Liver (tissue), 9 donors: ENCODE measurements around the gene DSCAM. TPM values are rescaled to one million over a fixed set of nuclear protein-coding genes. Genes with fewer than 3 reads are reported as not detected.

Experiments used
- DNase-seq: peaks from one replicate; pipeline ENCODE4 v3.0.0-alpha.2; 2017; ENCODE audit warnings: low spot score
- H3K27ac ChIP-seq, 2 donors: one replicate each; pipeline ENCODE4 v1.7.0; 2013; ENCODE audit warnings: inconsistent platforms in 2 of 2, low read length in 2 of 2, control low read depth in 1 of 2, low read depth in 1 of 2, mild to moderate bottlenecking in 1 of 2
- H3K27me3 ChIP-seq, 4 donors: one replicate each; pipeline versions ENCODE4 v1.6.1 to v1.7.0; 2013; ENCODE audit warnings: low read length in 3 of 4, inconsistent platforms in 1 of 4, mild to moderate bottlenecking in 1 of 4, moderate library complexity in 1 of 4; ENCODE audit not compliant: control insufficient read depth in 4 of 4, insufficient read depth in 4 of 4
- H3K36me3 ChIP-seq, 4 donors: one replicate each; pipeline versions ENCODE4 v1.6.1 to v1.7.0; 2013; ENCODE audit warnings: low read length in 3 of 4, mild to moderate bottlenecking in 3 of 4, low read depth in 1 of 4, moderate library complexity in 1 of 4; ENCODE audit not compliant: control insufficient read depth in 4 of 4, insufficient read depth in 3 of 4
- H3K4me1 ChIP-seq, 4 donors: one replicate each; pipeline versions ENCODE4 v1.6.1 to v1.7.0; 2013; ENCODE audit warnings: low read length in 3 of 4, mild to moderate bottlenecking in 3 of 4, moderate library complexity in 1 of 4; ENCODE audit not compliant: control insufficient read depth in 4 of 4, insufficient read depth in 4 of 4
- H3K4me3 ChIP-seq, 3 donors: one replicate each; pipeline versions ENCODE4 v1.6.1 to v1.7.0; 2013; ENCODE audit warnings: low read length in 3 of 3, control low read depth in 1 of 3, low read depth in 1 of 3, mild to moderate bottlenecking in 1 of 3
- H3K9ac ChIP-seq, 2 donors: one replicate each; pipeline ENCODE4 v1.7.0; 2013; ENCODE audit warnings: low read length in 2 of 2, mild to moderate bottlenecking in 2 of 2, moderate library complexity in 2 of 2, control low read depth in 1 of 2, low read depth in 1 of 2
- H3K9me3 ChIP-seq, 4 donors: one replicate each; pipeline versions ENCODE4 v1.6.1 to v1.7.0; 2013; ENCODE audit warnings: low read length in 3 of 4; ENCODE audit not compliant: control insufficient read depth in 4 of 4
- ATF3 ChIP-seq: IDR thresholded peaks from 2 replicates; pipeline ENCODE4 v1.6.1; 2016; ENCODE audit warnings: antibody characterized with exemption
- CTCF ChIP-seq: fragments of 150-350 bp; IDR thresholded peaks from 2 replicates; pipeline ENCODE4 v1.5.1; 2017; ENCODE audit warnings: improper control_type of control experiment, low read depth, low read length; ENCODE audit not compliant: missing input control
- EGR1 ChIP-seq, 2 donors: IDR thresholded peaks; 2 replicates each; pipeline ENCODE4 v1.6.1; 2016 to 2018; ENCODE audit warnings: antibody characterized with exemption in 2 of 2, low read depth in 2 of 2
- FOXA1 ChIP-seq: IDR thresholded peaks from 2 replicates; pipeline ENCODE4 v1.6.1; 2016; ENCODE audit warnings: antibody characterized with exemption
- FOXA2 ChIP-seq: IDR thresholded peaks from 2 replicates; pipeline ENCODE4 v1.6.1; 2016; ENCODE audit warnings: antibody characterized with exemption
- GABPA ChIP-seq, 2 donors: IDR thresholded peaks in 1 of 2; conservative IDR thresholded peaks in 1 of 2; 2 replicates each; pipeline ENCODE4 v1.6.1; 2016; ENCODE audit warnings: antibody characterized with exemption in 2 of 2, mild to moderate bottlenecking in 1 of 2, moderate library complexity in 1 of 2
- HNF4A ChIP-seq, 2 donors: conservative IDR thresholded peaks; 2 replicates each; pipeline ENCODE4 v1.6.1; 2016; ENCODE audit warnings: antibody characterized with exemption in 2 of 2, mild to moderate bottlenecking in 2 of 2
- HNF4G ChIP-seq: IDR thresholded peaks from 2 replicates; pipeline ENCODE4 v1.6.1; 2016; ENCODE audit warnings: antibody characterized with exemption
- JUND ChIP-seq, 2 donors: IDR thresholded peaks; 2 replicates each; pipeline ENCODE4 v1.6.1; 2016; ENCODE audit warnings: antibody characterized with exemption in 2 of 2
- MAX ChIP-seq: IDR thresholded peaks from 2 replicates; pipeline ENCODE4 v1.6.1; 2016; ENCODE audit warnings: antibody characterized with exemption
- NR2F2 ChIP-seq: IDR thresholded peaks from 2 replicates; pipeline ENCODE4 v1.6.1; 2016; ENCODE audit warnings: antibody characterized with exemption
- RAD21 ChIP-seq, 2 donors: IDR thresholded peaks; 2 replicates each; pipeline ENCODE4 v1.6.1; 2016; ENCODE audit warnings: antibody characterized with exemption in 2 of 2, mild to moderate bottlenecking in 2 of 2
- REST ChIP-seq: IDR thresholded peaks from 2 replicates; pipeline ENCODE4 v1.6.1; 2016; ENCODE audit warnings: antibody characterized with exemption, mild to moderate bottlenecking
- RXRA ChIP-seq, 2 donors: IDR thresholded peaks; 2 replicates each; pipeline ENCODE4 v1.6.1; 2017 to 2018; ENCODE audit warnings: antibody characterized with exemption in 2 of 2, mild to moderate bottlenecking in 1 of 2
- SP1 ChIP-seq: IDR thresholded peaks from 2 replicates; pipeline ENCODE4 v1.6.1; 2018; ENCODE audit warnings: antibody characterized with exemption, mild to moderate bottlenecking
- TAF1 ChIP-seq: conservative IDR thresholded peaks from 2 replicates; pipeline ENCODE4 v1.6.1; 2016; ENCODE audit warnings: antibody characterized with exemption, mild to moderate bottlenecking
- YY1 ChIP-seq: IDR thresholded peaks from 2 replicates; pipeline ENCODE4 v1.6.1; 2016; ENCODE audit warnings: antibody characterized with exemption, mild to moderate bottlenecking
- ZBTB33 ChIP-seq: IDR thresholded peaks from 2 replicates; pipeline ENCODE4 v1.6.1; 2016; ENCODE audit warnings: antibody characterized with exemption
- WGBS: extraction: QIAGEN DNeasy Blood & Tissue Kit; methylation state at CpG from one replicate; pipeline ENCODE4 v1.1.7; 2013; 5-methylcytosine and 5-hydroxymethylcytosine counted together
- polyA plus RNA-seq, 2 donors: library from polyadenylated mRNA; stranded (reverse) in 1 of 2; unstranded in 1 of 2; fragments of 200-250 nt in 1 of 2; fragments of >200 nt in 1 of 2; fragmentation: Nextera tagmentation in 1 of 2; extraction: Ambion mirVana in 1 of 2; gene quantifications; one replicate each; pipeline versions ENCODE4 v1.2.1 to v1.2.3, GENCODE V29; 2013 to 2015
- total RNA-seq, 2 donors: library from RNA; depleted of rRNA; stranded (reverse); fragments of >200 nt; gene quantifications; one replicate each; pipeline ENCODE4 v1.2.3, GENCODE V29; 2014
- donor health status: healthy.
- donor health status: healthy.
- donor health status: healthy.
- donor health status: healthy.
- donor health status: healthy.

Gene DSCAM
- total and polyA plus RNA-seq, 4 donors: 0.02 to 0.23 (median 0.10) TPM

GRCh38 chr21:40331172-40331571 is 515.8 kb downstream of the DSCAM start:
- Histone ChIP-seq H3K4me1 (no peaks in the 10 kb centered on the region), H3K4me3 (no peak overlapping the region), H3K27me3 (no peaks in the 10 kb centered on the region), H3K27ac (no peak overlapping the region), H3K9me3 (peaks cover 0 to 4% (median 1%) of the 10 kb centered on the region in 4 donors), H3K9ac (no peak overlapping the region), H3K36me3 (no peaks in the 10 kb centered on the region)
- 65% methylated on average over 9 of the region's 9 CpGs for WGBS
- TF ChIP-seq FOXA2 (no peak), JUND (IDR thresholded peaks at IDR 0.05) (no peak), GABPA (IDR thresholded peaks at IDR 0.05 in 1 of 2, conservative IDR thresholded peaks at IDR 0.05 in 1 of 2) (no peak), HNF4G (no peak), HNF4A (conservative IDR thresholded peaks at IDR 0.05) (no peak), MAX (no peak), RAD21 (IDR thresholded peaks at IDR 0.05) (no peak), SP1 (no peak), ZBTB33 (no peak), EGR1 (IDR thresholded peaks at IDR 0.05; ENCODE audit: low read depth in 2 of 2) (no peak), FOXA1 (no peak), REST (no peak), ATF3 (no peak), TAF1 (no peak), CTCF (no peak), NR2F2 (no peak), RXRA (IDR thresholded peaks at IDR 0.05) (no peak), YY1 (no peak)
- DNase-seq: no peak
